Memory B cell (primary cell): ENCODE data around the gene CNNM2.
"Not testable (repeated sequence)": the region's sequence is repeated elsewhere in the genome, so short reads cannot be mapped to it uniquely, and the experiment has no call there.

Source experiments
- ATAC-seq: fragments of 150-1000 bp; cut with Tn5 transposase; 2 replicates; pipeline ENCODE4 v1.10.0; 2021; ENCODE audit warnings: low read depth, mild to moderate bottlenecking, moderate library complexity
- DNase-seq, 2 donors: peaks; one replicate each; pipeline ENCODE4 v3.0.0; 2022; ENCODE audit warnings: low spot score in 2 of 2
- H3K27ac Mint-ChIP-seq: one replicate; pipeline ENCODE4 v1.8.0; 2022; ENCODE audit warnings: mild to moderate bottlenecking, moderate library complexity, mixed read lengths
- H3K27me3 Mint-ChIP-seq: one replicate; pipeline ENCODE4 v1.8.0; 2022; ENCODE audit warnings: mixed read lengths
- H3K36me3 Mint-ChIP-seq: one replicate; pipeline ENCODE4 v1.8.0; 2022; ENCODE audit warnings: mild to moderate bottlenecking, mixed read lengths
- H3K4me1 Mint-ChIP-seq: one replicate; pipeline ENCODE4 v1.8.0; 2022; ENCODE audit warnings: mixed read lengths
- H3K4me3 Mint-ChIP-seq: one replicate; pipeline ENCODE4 v1.8.0; 2022; ENCODE audit warnings: mild to moderate bottlenecking, moderate library complexity, mixed read lengths
- H3K9me3 Mint-ChIP-seq: one replicate; pipeline ENCODE4 v1.8.0; 2022; ENCODE audit warnings: mixed read lengths

CNNM2 gene

DNA sequence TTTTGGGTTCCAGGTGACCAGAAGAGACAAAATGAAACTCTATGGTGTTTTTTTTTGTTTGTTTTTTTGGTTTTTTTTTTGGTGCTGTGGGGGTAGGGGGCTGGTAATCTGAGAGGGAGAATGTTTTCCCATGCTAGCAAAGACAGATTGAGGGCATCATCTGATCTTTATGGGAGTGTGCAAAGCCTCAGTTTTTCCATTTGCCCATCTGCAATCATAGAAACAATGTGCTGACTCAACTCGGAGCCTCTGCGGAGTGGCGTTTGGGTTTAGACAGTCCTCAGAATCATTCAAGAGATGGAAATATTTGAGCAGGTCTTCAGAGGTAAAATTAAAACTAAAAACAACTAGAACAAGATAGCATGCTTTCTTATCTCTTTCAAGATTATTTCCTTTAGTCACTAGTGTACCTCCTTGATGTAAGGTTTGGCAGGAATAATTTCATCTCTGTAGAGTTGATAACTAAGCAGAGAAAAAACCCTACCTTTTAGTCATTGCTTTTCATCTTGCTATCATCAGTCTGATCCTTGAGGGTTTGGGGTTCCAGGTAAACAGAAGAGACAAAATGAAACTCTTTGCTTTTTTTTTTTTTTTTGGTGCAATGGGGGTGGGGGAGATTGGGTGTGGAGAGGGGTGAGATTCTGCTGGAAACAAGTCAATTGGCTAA, 18.0 kb downstream of the CNNM2 start:
- no peaks in the 10 kb centered on the region for H3K9me3 Mint-ChIP-seq
- H3K4me3 Mint-ChIP-seq = no peak overlapping the region
- H3K27ac Mint-ChIP-seq = no peak overlapping the region
- H3K36me3 Mint-ChIP-seq = peaks cover 10% of the 10 kb centered on the region
- DNase-seq = no peak
- H3K27me3 Mint-ChIP-seq = no peaks in the 10 kb centered on the region
- ATAC-seq = no peak
- peaks cover 5% of the 10 kb centered on the region for H3K4me1 Mint-ChIP-seq

DNA sequence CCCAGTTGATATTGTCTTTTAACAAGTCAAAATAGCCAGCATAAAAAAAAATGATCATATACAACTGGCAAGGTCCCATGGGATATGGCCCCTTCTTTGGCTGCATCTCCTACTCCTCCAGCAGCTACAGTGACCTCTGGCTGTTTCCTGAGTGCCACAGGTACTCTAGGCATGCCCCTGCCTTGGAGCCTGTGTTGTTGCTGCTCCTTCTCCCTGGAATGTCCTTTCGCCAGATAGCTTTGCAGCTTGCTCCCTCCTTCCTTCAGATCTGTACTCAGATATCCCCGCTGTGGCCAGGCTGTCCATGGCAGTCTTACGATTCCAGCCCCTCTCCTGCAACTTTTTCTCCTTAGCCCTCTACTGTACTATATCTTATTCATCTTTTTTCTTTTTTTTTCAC, 23.3 kb downstream of the CNNM2 start:
- no peaks in the 10 kb centered on the region for H3K9me3 Mint-ChIP-seq
- H3K4me1 Mint-ChIP-seq = peaks cover 10% of the 10 kb centered on the region
- no peak overlapping the region for H3K4me3 Mint-ChIP-seq
- H3K27ac Mint-ChIP-seq = no peak overlapping the region
- H3K27me3 Mint-ChIP-seq = no peaks in the 10 kb centered on the region
- DNase-seq (no peak), ATAC-seq (no peak)
- H3K36me3 Mint-ChIP-seq = peaks cover 11% of the 10 kb centered on the region

DNA sequence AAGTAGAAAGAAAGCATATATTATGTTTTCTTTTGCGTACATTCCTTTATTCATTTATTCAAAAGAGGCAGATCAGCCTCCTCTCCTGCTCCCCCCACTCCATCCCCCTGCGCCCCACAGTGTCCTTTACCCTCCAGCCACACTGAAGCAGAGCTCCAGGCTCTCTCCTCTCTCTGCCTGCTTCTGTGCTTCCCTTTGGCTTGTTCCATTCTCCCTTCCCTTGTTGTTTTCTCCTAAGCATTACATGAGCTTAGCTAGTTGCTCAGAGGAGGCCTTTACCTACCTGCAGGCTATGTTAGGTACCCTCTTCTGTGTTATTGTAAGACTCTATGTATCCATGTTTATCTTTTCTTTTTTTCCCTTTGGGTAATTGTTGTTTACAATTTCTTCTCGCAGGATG, 27.4 kb downstream of the CNNM2 start:
- no peaks in the 10 kb centered on the region for H3K9me3 Mint-ChIP-seq
- H3K4me1 Mint-ChIP-seq = peaks cover 11% of the 10 kb centered on the region
- no peaks in the 10 kb centered on the region for H3K27me3 Mint-ChIP-seq
- H3K27ac Mint-ChIP-seq = no peak overlapping the region
- peaks cover 12% of the 10 kb centered on the region for H3K36me3 Mint-ChIP-seq
- DNase-seq (no peak), ATAC-seq (no peak)
- no peak overlapping the region for H3K4me3 Mint-ChIP-seq

DNA sequence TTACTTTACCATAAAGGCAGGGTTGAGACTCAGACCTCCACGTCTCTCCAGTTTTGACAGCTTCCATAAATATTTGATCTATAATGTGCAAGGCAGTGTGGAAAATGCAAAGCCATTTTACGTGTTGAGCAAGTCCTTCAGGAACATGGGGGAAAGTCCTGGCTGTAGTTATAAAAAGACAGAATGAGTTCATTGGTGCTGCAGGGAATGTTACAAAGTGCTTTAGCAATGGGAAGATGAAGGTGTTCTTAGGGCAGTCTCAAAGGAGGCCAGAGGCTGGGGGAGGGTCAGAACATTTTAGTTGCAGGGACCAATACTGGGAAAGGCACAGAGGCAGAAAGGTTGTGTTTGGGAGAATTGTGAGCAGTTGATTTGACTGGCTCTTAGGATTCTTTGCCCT, 27.9 kb downstream of the CNNM2 start:
- H3K9me3 Mint-ChIP-seq = no peaks in the 10 kb centered on the region
- no peak for ATAC-seq
- no peak for DNase-seq
- no peak overlapping the region for H3K27ac Mint-ChIP-seq
- peaks cover 11% of the 10 kb centered on the region for H3K4me1 Mint-ChIP-seq
- H3K36me3 Mint-ChIP-seq = peaks cover 12% of the 10 kb centered on the region
- H3K4me3 Mint-ChIP-seq = no peak overlapping the region
- H3K27me3 Mint-ChIP-seq = no peaks in the 10 kb centered on the region

DNA sequence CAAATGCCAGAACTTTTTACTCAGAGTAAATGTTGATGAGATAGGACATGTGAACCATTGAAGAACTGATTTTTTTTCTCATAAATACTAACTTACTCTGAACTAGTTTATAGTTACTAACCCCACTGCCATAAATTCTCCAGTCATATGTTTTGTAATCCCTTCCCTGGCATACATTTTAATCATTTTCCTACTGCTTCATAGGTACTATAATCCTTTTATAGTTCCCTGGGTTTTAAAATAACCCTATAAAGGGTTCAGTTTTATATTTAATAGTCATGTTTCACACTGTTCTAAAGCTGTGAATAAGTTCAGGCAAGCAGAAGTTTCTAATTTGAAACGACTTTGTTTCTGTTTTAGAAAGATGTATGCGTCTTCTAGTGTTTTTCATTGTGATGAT, 28.9 kb downstream of the CNNM2 start:
- DNase-seq (no peak), ATAC-seq (no peak)
- Mint-ChIP-seq H3K9me3 (no peaks in the 10 kb centered on the region), H3K27ac (no peak overlapping the region), H3K36me3 (peaks cover 8% of the 10 kb centered on the region), H3K4me3 (no peak overlapping the region), H3K4me1 (peaks cover 11% of the 10 kb centered on the region), H3K27me3 (no peaks in the 10 kb centered on the region)

DNA sequence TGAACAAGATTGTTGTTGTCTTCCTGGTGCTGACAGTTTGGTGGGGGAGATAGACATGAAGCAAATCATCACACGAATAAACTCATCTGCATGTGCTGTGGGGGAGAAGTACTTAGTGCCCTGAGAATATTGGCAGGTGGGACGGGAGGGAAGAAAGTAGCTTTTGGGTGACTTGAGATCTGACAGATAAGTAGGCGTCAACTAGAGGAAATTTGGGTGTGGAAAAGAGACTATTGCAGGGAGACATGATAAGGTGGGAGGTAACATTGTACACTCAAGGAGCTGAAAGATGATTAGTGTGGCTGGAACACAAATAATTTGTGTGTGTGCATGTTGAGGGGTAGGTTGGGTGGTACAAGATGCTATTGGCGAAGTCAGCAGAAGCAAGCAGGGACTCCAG, 30.1 kb downstream of the CNNM2 start:
- Mint-ChIP-seq H3K36me3 (peaks cover 8% of the 10 kb centered on the region), H3K4me3 (no peak overlapping the region), H3K27me3 (no peaks in the 10 kb centered on the region), H3K4me1 (peaks cover 11% of the 10 kb centered on the region), H3K27ac (no peak overlapping the region), H3K9me3 (no peaks in the 10 kb centered on the region)
- no peak for DNase-seq
- no peak for ATAC-seq

DNA sequence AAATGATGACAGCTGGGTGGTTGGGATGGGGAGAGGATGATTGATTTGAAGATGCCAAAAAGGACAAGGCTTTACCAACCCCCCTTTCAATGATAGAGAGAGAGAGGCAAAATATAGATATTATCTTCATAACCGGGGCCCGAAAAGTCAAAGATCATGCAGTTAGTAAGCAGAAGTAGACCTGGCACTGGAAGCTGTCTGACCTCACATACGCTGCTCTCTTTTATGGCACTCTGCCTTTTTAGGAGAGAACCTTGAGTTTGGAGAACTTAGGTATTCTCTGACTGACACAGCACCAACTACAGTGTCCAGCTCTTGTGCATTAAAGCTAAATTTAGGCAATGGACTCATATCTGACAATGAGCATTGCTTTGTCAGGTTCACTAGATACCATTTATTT, 30.7 kb downstream of the CNNM2 start:
- Mint-ChIP-seq H3K4me3 (no peak overlapping the region), H3K4me1 (peaks cover 11% of the 10 kb centered on the region), H3K27me3 (no peaks in the 10 kb centered on the region), H3K9me3 (no peaks in the 10 kb centered on the region), H3K27ac (no peak overlapping the region), H3K36me3 (peaks cover 9% of the 10 kb centered on the region)
- DNase-seq = no peak
- ATAC-seq = no peak

DNA sequence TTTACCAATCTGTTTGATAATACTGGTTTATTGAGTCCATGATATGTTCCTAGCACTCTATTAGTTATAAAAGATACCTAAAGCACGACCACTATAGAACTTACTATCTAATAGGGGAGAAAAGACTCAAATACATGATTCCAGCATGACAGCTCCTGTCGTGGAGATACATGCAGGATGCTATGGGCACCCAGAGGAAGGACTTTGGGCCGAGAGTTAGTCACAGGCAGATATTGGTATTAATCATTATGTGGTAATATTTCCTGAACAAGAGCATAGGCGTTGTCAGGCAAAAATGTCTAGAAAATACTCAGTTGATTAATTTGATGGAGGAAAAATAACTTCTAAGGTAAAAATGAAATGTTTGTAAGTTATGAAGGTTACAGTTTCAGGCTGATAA, 31.8 kb downstream of the CNNM2 start:
- Mint-ChIP-seq H3K4me3 (no peak overlapping the region), H3K36me3 (peaks cover 13% of the 10 kb centered on the region)

DNA sequence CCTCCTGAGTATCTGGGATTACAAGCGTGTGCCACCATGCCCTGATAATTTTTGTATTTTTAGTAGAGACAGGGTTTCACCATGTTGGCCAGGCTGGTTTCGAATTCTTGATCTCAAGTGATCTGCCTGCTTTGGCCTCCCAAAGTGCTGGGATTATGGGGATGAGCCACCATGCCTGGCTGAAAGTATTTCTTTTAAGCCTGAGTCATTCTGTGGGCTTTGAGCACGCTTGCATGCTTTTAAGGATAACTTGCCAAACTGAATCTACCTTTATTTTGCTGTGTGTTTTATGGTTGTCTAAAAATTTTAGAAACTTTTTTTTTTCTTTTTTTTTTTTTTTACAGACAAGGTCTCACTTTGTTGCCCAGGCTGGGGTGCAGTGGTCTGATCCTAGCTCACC, 33.2 kb downstream of the CNNM2 start:
- DNase-seq (no peak), ATAC-seq (no peak)
- Mint-ChIP-seq H3K4me3 (no peak overlapping the region), H3K27ac (no peak overlapping the region), H3K4me1 (peaks cover 6% of the 10 kb centered on the region), H3K36me3 (peaks cover 12% of the 10 kb centered on the region), H3K27me3 (no peaks in the 10 kb centered on the region), H3K9me3 (no peaks in the 10 kb centered on the region)

More for the DNA sequence above, 31.8 kb downstream of the CNNM2 start:
- H3K4me1 Mint-ChIP-seq = peaks cover 11% of the 10 kb centered on the region
- H3K27ac Mint-ChIP-seq = no peak overlapping the region
- no peaks in the 10 kb centered on the region for H3K9me3 Mint-ChIP-seq
- no peak for ATAC-seq
- H3K27me3 Mint-ChIP-seq = no peaks in the 10 kb centered on the region
- no peak for DNase-seq

DNA sequence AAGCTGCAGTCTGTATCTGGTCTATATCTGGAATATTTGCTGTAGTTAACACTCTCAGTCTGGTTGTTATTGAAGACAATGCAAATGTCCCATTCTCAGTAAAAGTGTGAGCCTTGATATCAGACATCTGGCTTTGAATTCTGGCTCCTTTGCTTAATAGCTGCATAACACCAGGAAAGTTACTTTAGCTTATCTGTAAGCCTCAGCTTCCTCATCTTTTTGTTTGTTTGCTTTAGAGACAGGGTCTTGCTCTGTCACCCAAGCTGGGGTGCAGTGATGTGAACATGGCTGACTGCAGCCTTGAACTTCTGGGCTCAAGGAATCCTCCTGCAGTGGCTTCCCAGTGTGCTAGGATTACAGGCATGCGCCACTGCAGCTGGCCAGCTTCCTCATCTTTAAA, 41.3 kb downstream of the CNNM2 start:
- ATAC-seq = no peak
- Mint-ChIP-seq H3K4me1 (no peaks in the 10 kb centered on the region), H3K36me3 (peaks cover 5% of the 10 kb centered on the region)

DNA sequence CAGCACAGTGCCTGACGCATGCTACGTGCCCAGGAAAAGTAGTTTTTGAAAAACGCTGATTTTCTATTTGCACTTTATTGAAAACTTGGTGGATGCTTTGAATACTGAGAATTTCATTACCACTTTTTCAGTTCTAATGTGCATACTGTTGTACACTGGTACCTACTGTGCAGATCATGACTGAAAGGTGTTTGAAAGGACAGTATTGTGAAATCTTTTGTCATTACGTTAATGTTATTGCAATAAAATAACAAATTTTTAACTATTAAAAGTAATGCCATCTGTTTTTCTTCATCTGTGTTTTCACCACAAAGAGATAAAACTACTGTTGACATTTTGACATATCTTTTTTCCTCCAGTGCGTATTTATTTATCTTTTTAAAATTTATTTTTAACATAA, 42.1 kb downstream of the CNNM2 start:
- no peak overlapping the region for H3K27ac Mint-ChIP-seq
- H3K27me3 Mint-ChIP-seq = no peaks in the 10 kb centered on the region
- H3K4me3 Mint-ChIP-seq = no peak overlapping the region
- no peaks in the 10 kb centered on the region for H3K4me1 Mint-ChIP-seq
- no peaks in the 10 kb centered on the region for H3K9me3 Mint-ChIP-seq
- DNase-seq (no peak), ATAC-seq (no peak)
- H3K36me3 Mint-ChIP-seq = peaks cover 5% of the 10 kb centered on the region

More for the DNA sequence above, 41.3 kb downstream of the CNNM2 start:
- Mint-ChIP-seq H3K4me3 (no peak overlapping the region), H3K27me3 (no peaks in the 10 kb centered on the region), H3K27ac (no peak overlapping the region), H3K9me3 (no peaks in the 10 kb centered on the region)
- DNase-seq = no peak

DNA sequence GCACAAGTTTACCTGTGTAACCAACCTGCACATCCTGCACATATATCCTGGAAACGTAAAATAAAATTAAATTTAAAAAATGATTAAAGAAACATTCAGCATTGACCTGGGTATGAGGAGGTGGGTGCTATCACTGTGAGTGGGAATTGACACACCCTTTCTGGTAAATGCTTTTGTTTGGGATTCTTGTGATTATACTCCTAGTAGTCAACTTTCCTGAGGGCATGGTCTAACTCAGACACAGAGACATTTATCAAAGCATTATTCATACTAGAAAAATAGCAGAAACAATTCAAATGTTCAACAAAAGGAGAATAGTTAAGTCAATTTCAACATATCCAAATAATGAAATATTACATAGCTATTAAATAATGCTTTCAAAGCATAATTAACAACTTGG, 44.2 kb downstream of the CNNM2 start:
- no peaks in the 10 kb centered on the region for H3K27me3 Mint-ChIP-seq
- ATAC-seq = no peak

DNA sequence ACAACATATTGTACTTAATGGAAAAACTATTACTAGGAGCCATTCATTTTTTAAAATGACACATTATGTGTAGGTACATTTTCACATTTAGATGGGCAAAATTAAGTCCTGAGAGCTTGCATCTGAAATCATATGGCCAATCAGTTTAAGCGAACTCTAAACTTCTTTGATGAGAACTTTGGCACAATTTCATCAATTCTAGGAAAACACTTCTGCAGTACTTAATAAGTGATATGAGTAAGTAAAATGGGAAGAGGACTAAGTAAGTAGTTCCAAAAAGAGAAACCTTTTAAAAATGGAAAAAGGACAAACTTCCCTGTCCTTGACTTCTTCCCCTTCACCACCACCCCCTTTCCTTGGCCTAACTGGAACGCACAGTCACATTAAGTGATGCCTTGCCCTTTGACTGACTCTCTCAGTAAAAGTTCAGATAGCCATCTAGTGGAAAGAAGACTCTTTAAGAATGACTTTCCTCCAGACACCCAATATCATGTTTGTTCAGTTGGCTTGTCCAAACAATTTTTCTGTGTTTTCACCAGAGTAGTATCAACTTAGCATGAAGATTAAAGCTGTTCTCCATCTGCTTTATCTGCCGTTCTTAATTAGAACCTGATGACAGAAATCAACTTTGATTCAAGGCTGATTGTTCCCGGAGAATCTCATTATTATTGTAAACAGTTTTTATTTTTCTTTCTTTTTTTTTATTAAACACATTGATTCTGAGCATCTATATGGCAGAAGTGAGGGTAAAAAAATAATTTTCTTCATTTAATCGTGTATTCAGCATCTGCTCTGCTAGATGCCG, 45.1 kb downstream of the CNNM2 start:
- Mint-ChIP-seq H3K4me1 (no peaks in the 10 kb centered on the region), H3K36me3 (peaks cover 6% of the 10 kb centered on the region), H3K4me3 (no peak overlapping the region), H3K27ac (no peak overlapping the region), H3K27me3 (no peaks in the 10 kb centered on the region), H3K9me3 (no peaks in the 10 kb centered on the region)
- ATAC-seq (no peak), DNase-seq (no peak)

More for the DNA sequence above, 44.2 kb downstream of the CNNM2 start:
- H3K4me1 Mint-ChIP-seq = no peaks in the 10 kb centered on the region
- H3K9me3 Mint-ChIP-seq = no peaks in the 10 kb centered on the region
- no peak overlapping the region for H3K4me3 Mint-ChIP-seq
- DNase-seq = no peak
- H3K27ac Mint-ChIP-seq = no peak overlapping the region
- peaks cover 6% of the 10 kb centered on the region for H3K36me3 Mint-ChIP-seq

DNA sequence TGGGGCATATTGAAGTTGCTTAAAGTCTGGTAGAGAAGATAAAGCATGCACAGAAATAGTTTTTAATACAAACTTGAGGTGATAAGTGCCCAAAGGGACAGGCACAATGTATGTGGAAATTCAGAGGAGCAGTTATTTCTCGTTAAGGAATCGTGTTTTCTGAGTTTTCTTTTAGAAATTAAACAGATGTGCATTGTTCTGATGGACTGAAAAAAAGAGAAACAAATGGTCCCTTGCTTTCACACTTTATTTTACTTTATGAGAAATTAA, 45.6 kb downstream of the CNNM2 start:
- H3K36me3 Mint-ChIP-seq = peaks cover 6% of the 10 kb centered on the region
- no peaks in the 10 kb centered on the region for H3K27me3 Mint-ChIP-seq

DNA sequence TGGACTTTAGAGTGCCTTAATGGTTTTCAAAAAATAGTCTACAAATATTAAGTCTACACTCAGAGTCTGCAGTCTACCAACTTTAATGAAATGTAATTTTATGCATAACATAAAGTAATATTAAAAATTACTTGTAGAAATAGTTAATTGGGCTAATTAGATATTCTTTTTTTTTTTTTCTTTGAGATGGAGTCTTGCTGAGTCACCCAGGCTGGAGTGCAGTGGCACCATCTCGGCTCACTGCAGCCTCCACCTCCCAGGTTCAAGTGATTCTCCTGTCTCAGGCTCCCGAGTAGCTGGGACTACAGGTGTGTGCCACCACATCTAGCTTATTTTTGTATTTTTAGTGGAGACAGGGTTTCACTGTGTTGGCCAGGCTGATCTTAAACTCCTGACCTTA, 46.0 kb downstream of the CNNM2 start:
- not testable (repeated sequence) for ATAC-seq, H3K4me3 Mint-ChIP-seq, H3K27ac Mint-ChIP-seq, DNase-seq, H3K9me3 Mint-ChIP-seq, H3K4me1 Mint-ChIP-seq, H3K36me3 Mint-ChIP-seq, H3K27me3 Mint-ChIP-seq

More for the DNA sequence above, 45.6 kb downstream of the CNNM2 start:
- no peak overlapping the region for H3K4me3 Mint-ChIP-seq
- no peaks in the 10 kb centered on the region for H3K4me1 Mint-ChIP-seq
- no peak for ATAC-seq
- DNase-seq = no peak
- H3K27ac Mint-ChIP-seq = no peak overlapping the region
- no peaks in the 10 kb centered on the region for H3K9me3 Mint-ChIP-seq
